HG03025 (cell line): ENCODE data around the gene TIMP3.

Experiments
- ATAC-seq: cut with Tn5 transposase; IDR thresholded peaks from one replicate; pipeline ENCODE4 v1.9.1; 2021; ENCODE audit warnings: mild to moderate bottlenecking, moderate library complexity; ENCODE audit not compliant: unreplicated experiment, low FRiP score

TIMP3 gene

GRCh38 chr22:32785321-32786026 lies 16.0 kb upstream of the TIMP3 start:
- no peak for ATAC-seq

GRCh38 chr22:32786027-32786418 lies 15.5 kb upstream of the TIMP3 start:
- no peak for ATAC-seq

GRCh38 chr22:32788904-32789624 lies 12.4 kb upstream of the TIMP3 start:
- ATAC-seq, result no peak

GRCh38 chr22:32789797-32790620 lies 11.5 kb upstream of the TIMP3 start:
- ATAC-seq, result no peak

GRCh38 chr22:32791056-32791455 lies 10.4 kb upstream of the TIMP3 start:
- no peak for ATAC-seq

- no peak for ATAC-seq
These were observed 10.0 kb upstream of the TIMP3 start for GRCh38 chr22:32791485-32791884.

- no peak for ATAC-seq
These were observed 7.9 kb upstream of the TIMP3 start for GRCh38 chr22:32793589-32793988.

GRCh38 chr22:32794449-32795213 lies 6.9 kb upstream of the TIMP3 start:
- no peak for ATAC-seq

GRCh38 chr22:32795214-32795596 lies 6.3 kb upstream of the TIMP3 start:
- ATAC-seq, result no peak

- no peak for ATAC-seq
These were observed 4.5 kb upstream of the TIMP3 start for GRCh38 chr22:32796865-32797573.

- no peak for ATAC-seq
These were observed 2.0 kb upstream of the TIMP3 start for GRCh38 chr22:32799496-32799895.

- ATAC-seq, result no peak
These were observed 1.2 kb upstream of the TIMP3 start for GRCh38 chr22:32800158-32800882.

GRCh38 chr22:32800994-32801536 lies 440 bp upstream of the TIMP3 start:
- ATAC-seq, result no peak

GRCh38 chr22:32802237-32802765 lies 796 bp downstream of the TIMP3 start:
- ATAC-seq, result no peak

GRCh38 chr22:32803020-32803737 lies 1.7 kb downstream of the TIMP3 start:
- ATAC-seq, result no peak

- no peak for ATAC-seq
These were observed 2.4 kb downstream of the TIMP3 start for GRCh38 chr22:32803738-32804435.

- no peak for ATAC-seq
These were observed 3.2 kb downstream of the TIMP3 start for GRCh38 chr22:32804531-32805360.
